ENCODE results near the gene MAPKAP1.

- TF ChIP-seq CTCF (IDR thresholded peaks at IDR 0.05) (no peak), POLR2A (IDR thresholded peaks at IDR 0.05) (no peak)
Measured at GRCh38 chr9:125455876-125456275, 251.1 kb downstream of the MAPKAP1 start.

All from stomach (tissue), 4 donors.